Tibial nerve (tissue), 4 donors: ENCODE results near the gene SLC2A4RG. TPM values are rescaled to one million over a fixed set of nuclear protein-coding genes. Genes with fewer than 3 reads are reported as not detected.
A peak's percentile ranks its signal among the peaks of the same experiment; 100 is the strongest.
"Not testable (repeated sequence)": the region's sequence is repeated elsewhere in the genome, so short reads cannot be mapped to it uniquely, and the experiment has no call there.

Experiments used
- DNase-seq, 2 donors: peaks; one replicate each; pipeline ENCODE4 v3.0.0-alpha.2; 2019; ENCODE audit warnings: low spot score in 2 of 2
- H3K27ac ChIP-seq, 4 donors: fragments of 200-600 bp; sonication (generic) in 3 of 4; one replicate each; pipeline ENCODE4 v1.5.1; 2017 to 2019; ENCODE audit warnings: mild to moderate bottlenecking in 1 of 4
- H3K27me3 ChIP-seq, 2 donors: fragments of 200-600 bp; sonication (generic) in 1 of 2; one replicate each; pipeline versions ENCODE4 v1.5.1 to v1.6.0; 2017 to 2019
- H3K36me3 ChIP-seq, 3 donors: fragments of 200-600 bp; sonication (generic); one replicate each; pipeline ENCODE4 v1.5.1; 2018 to 2019
- H3K4me1 ChIP-seq, 4 donors: fragments of 200-600 bp; sonication (generic) in 3 of 4; one replicate each; pipeline ENCODE4 v1.5.1; 2017 to 2019
- H3K4me3 ChIP-seq, 4 donors: fragments of 200-600 bp; sonication (generic) in 3 of 4; one replicate each; pipeline ENCODE4 v1.5.1; 2017 to 2019; ENCODE audit warnings: mild to moderate bottlenecking in 1 of 4, moderate library complexity in 1 of 4
- H3K9me3 ChIP-seq, 4 donors: fragments of 200-600 bp; sonication (generic) in 3 of 4; one replicate each; pipeline ENCODE4 v1.5.1; 2017 to 2019
- CTCF ChIP-seq, 5 experiments: fragments of 200-600 bp in 3 of 5; fragments of 450-650 bp in 2 of 5; sonication (generic) in 3 of 5; IDR thresholded peaks; one replicate each; pipeline ENCODE4 v1.5.1; 2016 to 2019; ENCODE audit warnings: antibody characterized with exemption in 5 of 5, mild to moderate bottlenecking in 3 of 5, moderate library complexity in 2 of 5
- EP300 ChIP-seq, 2 donors: sonication (generic); formaldehyde crosslinking; IDR thresholded peaks; one replicate each; pipeline ENCODE4 v1.6.1; 2017; ENCODE audit warnings: antibody characterized with exemption in 2 of 2, mild to moderate bottlenecking in 1 of 2
- POLR2A ChIP-seq, 2 donors: fragments of 450-650 bp; IDR thresholded peaks; one replicate each; pipeline ENCODE4 v1.6.1; 2017; ENCODE audit warnings: antibody characterized with exemption in 2 of 2, mild to moderate bottlenecking in 2 of 2, moderate library complexity in 2 of 2
- WGBS, 2 donors: methylation state at CpG; one replicate each; pipeline ENCODE4 v1.1.5; 2018; 5-methylcytosine and 5-hydroxymethylcytosine counted together
- total RNA-seq, 4 donors: library from RNA; depleted of rRNA; stranded (reverse); fragments of >200 nt; gene quantifications; one replicate each; pipeline ENCODE4 v1.1.0, GENCODE V29; 2016

The SLC2A4RG gene
- total RNA-seq, 4 donors from 2014 or later, result 71.5 to 126 (median 72.5) TPM

DNA sequence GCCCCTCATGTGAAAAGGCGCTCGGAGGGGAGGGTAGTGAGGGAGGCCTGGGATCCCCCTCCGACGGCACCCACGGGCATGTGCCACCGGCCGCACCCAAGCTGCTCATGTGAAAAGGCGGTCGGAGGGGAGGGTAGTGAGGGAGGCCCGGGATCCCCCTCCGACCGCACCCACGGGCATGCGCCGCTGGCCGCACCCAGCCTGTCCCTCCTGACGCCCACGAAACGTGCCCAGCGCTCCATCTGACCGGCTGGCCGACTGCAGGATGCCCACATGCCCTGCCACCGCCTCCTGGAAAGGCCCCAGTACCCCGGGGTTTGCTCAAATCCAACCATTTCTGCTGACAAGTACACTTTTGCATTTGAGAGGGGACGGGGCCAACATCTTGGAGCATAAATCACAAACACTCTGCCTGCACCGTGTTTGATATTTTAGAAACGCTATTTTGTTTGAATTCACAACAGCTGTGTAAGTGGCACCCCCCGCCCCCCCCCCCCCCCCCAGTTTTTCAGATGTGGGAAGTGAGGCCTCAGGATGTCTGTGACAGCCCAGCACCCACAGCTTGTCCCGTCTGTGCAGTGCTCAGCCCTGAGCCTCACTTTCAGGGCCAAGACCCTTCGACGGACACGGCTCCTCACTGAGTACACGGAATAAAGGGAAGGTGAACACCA, 34.1 kb downstream of the SLC2A4RG start:
- DNase-seq, result no peak
- WGBS, 2 donors, result 73 to 85% methylated on average over 23 to 31 of the region's 33 CpGs
- Histone ChIP-seq H3K4me1 (peaks cover 0 to 36% (median 0%) of the 10 kb centered on the region in 4 donors), H3K4me3 (no peak overlapping the region), H3K27me3 (no peaks in the 10 kb centered on the region), H3K9me3 (no peaks in the 10 kb centered on the region), H3K27ac (peak overlapping the region in 1 of 4 donors; percentile 61), H3K36me3 (peaks cover 0 to 36% (median 0%) of the 10 kb centered on the region in 3 donors)
- TF ChIP-seq EP300 (IDR thresholded peaks at IDR 0.05) (no peak), POLR2A (IDR thresholded peaks at IDR 0.05) (no peak), CTCF (IDR thresholded peaks at IDR 0.05) (no peak)

DNA sequence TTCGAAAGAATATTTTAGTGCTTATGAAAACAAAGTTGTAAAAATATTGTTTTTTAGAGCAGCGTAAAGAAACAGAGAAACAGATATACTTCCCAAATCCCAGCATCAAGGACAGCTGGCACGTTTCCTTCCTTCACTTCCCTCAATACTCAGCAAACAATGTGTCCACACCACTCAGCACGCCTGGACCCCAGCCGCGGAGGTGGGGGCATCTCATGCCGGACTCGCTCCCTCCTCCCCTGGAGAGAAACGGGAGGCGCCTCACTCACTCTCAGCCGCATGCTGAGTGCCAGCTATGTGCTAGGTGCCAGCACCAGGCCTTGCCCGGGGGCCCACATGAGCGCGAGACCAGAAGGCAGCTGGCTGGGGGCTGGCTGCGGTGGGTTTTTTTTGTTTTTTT, 34.7 kb downstream of the SLC2A4RG start:
- DNase-seq, result no peak
- Histone ChIP-seq H3K9me3 (no peaks in the 10 kb centered on the region), H3K27ac (no peak overlapping the region), H3K27me3 (no peaks in the 10 kb centered on the region), H3K36me3 (peaks cover 0 to 30% (median 0%) of the 10 kb centered on the region in 3 donors), H3K4me3 (no peak overlapping the region), H3K4me1 (peaks cover 0 to 36% (median 0%) of the 10 kb centered on the region in 4 donors)
- WGBS, 2 donors, result 71 to 83% methylated on average over 15 of the region's 15 CpGs
- TF ChIP-seq EP300 (IDR thresholded peaks at IDR 0.05), result no peak
- TF ChIP-seq POLR2A (IDR thresholded peaks at IDR 0.05), result no peak
- no peak for TF ChIP-seq CTCF (IDR thresholded peaks at IDR 0.05)

GRCh38 chr20:63775096-63775978, 35.8 kb downstream of the SLC2A4RG start:
- Histone ChIP-seq H3K4me1 (peaks cover 0 to 36% (median 0%) of the 10 kb centered on the region in 4 donors), H3K36me3 (peaks cover 0 to 20% (median 0%) of the 10 kb centered on the region in 3 donors), H3K9me3 (no peaks in the 10 kb centered on the region), H3K27me3 (no peaks in the 10 kb centered on the region), H3K27ac (peak overlapping the region in 2 of 4 donors; percentile 17 to 33), H3K4me3 (peak overlapping the region in 2 of 4 donors; percentile 1 to 32)
- no peak for TF ChIP-seq EP300 (IDR thresholded peaks at IDR 0.05)
- TF ChIP-seq CTCF (IDR thresholded peaks at IDR 0.05), result peak; percentile 44 to 83 (median 55)
- WGBS, 2 donors, result 34 to 59% methylated on average over 29 to 47 of the region's 67 CpGs
- no peak for DNase-seq

GRCh38 chr20:63776875-63777274, 37.3 kb downstream of the SLC2A4RG start:
- Histone ChIP-seq H3K36me3 (peaks cover 0 to 10% (median 0%) of the 10 kb centered on the region in 3 donors), H3K4me1 (peaks cover 0 to 36% (median 0%) of the 10 kb centered on the region in 4 donors)
- H3K27ac ChIP-seq, DNase-seq, H3K4me3 ChIP-seq, H3K27me3 ChIP-seq, H3K9me3 ChIP-seq: not testable (repeated sequence)
- WGBS, 2 donors, result 83 to 88% methylated on average over 23 of the region's 23 CpGs

DNA sequence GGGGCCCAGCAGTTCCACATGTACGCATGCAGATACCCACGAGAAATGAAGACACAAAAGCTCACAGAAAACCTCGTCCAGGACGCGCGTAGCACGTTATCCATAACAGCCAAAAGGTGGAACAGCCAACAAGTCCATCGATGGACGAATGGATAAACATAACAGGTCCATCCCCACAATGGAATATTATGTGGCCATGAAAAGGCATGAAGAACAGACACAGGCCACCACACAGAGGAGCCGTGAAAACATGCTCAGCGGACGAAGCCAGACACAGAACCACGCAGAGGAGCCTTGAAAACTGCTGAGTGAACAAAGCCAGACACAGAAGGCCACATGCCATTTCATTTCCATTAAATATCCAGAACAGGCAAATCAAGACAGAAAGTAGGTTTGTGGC, 38.0 kb downstream of the SLC2A4RG start:
- H3K27me3 ChIP-seq, result no peaks in the 10 kb centered on the region
- 93 to 94% methylated on average over 13 of the region's 13 CpGs for WGBS, 2 donors
- H3K27ac ChIP-seq, result no peak overlapping the region
- peaks cover 0 to 10% (median 0%) of the 10 kb centered on the region in 3 donors for H3K36me3 ChIP-seq
- no peak overlapping the region for H3K4me3 ChIP-seq
- TF ChIP-seq POLR2A (IDR thresholded peaks at IDR 0.05) (no peak), EP300 (IDR thresholded peaks at IDR 0.05) (no peak), CTCF (IDR thresholded peaks at IDR 0.05) (no peak)
- peaks cover 0 to 33% (median 0%) of the 10 kb centered on the region in 4 donors for H3K4me1 ChIP-seq
- DNase-seq, result no peak
- H3K9me3 ChIP-seq, result no peaks in the 10 kb centered on the region
